ENCODE results near the gene RDH14. TPM values are rescaled to one million over a fixed set of nuclear protein-coding genes. Genes with fewer than 3 reads are reported as not detected.

Gene RDH14
- total RNA-seq, 1 experiment from 2014 or later, result 22.4 TPM

GRCh38 chr2:18599509-18600254, 39.2 kb upstream of the RDH14 start:
- no peaks in the 10 kb centered on the region for H3K27me3 Mint-ChIP-seq (ENCODE audit: low read depth)
- no peaks in the 10 kb centered on the region for H3K36me3 Mint-ChIP-seq
- H3K9me3 Mint-ChIP-seq, result peaks cover 4% of the 10 kb centered on the region; the same call in 1 of the 2 replicates
- ATAC-seq (no peak), DNase-seq (ENCODE audit: low spot score) (no peak)
- H3K4me3 Mint-ChIP-seq, result no peak overlapping the region
- no peak for TF ChIP-seq ZNF232 (CRISPR knock-in tag; IDR thresholded peaks at IDR 0.05)
- H3K27ac Mint-ChIP-seq, result no peak overlapping the region
- ChIA-PET POLR2A (no interaction called here), CTCF (no interaction called here)
- no peaks in the 10 kb centered on the region for H3K4me1 Mint-ChIP-seq

GRCh38 chr2:18598848-18599484, 38.5 kb upstream of the RDH14 start:
- ATAC-seq, result no peak
- DNase-seq (ENCODE audit: low spot score), result no peak
- POLR2A ChIA-PET, result no interaction called here
- TF ChIP-seq STAT6 (CRISPR knock-in tag; conservative IDR thresholded peaks at IDR 0.05; ENCODE audit: low read depth), result no peak
- no peak for TF ChIP-seq SP1 (CRISPR knock-in tag; conservative IDR thresholded peaks at IDR 0.05)
- TF ChIP-seq MAX (CRISPR knock-in tag; IDR thresholded peaks at IDR 0.05), result no peak
- TF ChIP-seq MLX (CRISPR knock-in tag; IDR thresholded peaks at IDR 0.05), result no peak
- no peak for TF ChIP-seq ESRRA (CRISPR knock-in tag; IDR thresholded peaks at IDR 0.05; ENCODE audit: borderline replicate concordance)
- no peak for TF ChIP-seq NR3C1 (CRISPR knock-in tag; conservative IDR thresholded peaks at IDR 0.05; ENCODE audit: low read depth)
- TF ChIP-seq ZNF416 (CRISPR knock-in tag; IDR thresholded peaks at IDR 0.05), result no peak
- no peak for TF ChIP-seq HMGA2 (CRISPR knock-in tag; IDR thresholded peaks at IDR 0.05)
- TF ChIP-seq ZNF281 (CRISPR knock-in tag; IDR thresholded peaks at IDR 0.05), result no peak
- no peak for TF ChIP-seq ZNF138 (CRISPR knock-in tag; conservative IDR thresholded peaks at IDR 0.05)
- no peak for TF ChIP-seq NFYB (CRISPR knock-in tag; conservative IDR thresholded peaks at IDR 0.05; ENCODE audit: low read depth)
- no peak for TF ChIP-seq FOXP4 (CRISPR knock-in tag; IDR thresholded peaks at IDR 0.05)
- TF ChIP-seq GRHL2 (CRISPR knock-in tag; IDR thresholded peaks at IDR 0.05; ENCODE audit: insufficient replicate concordance, severe bottlenecking), result no peak
- no peak for TF ChIP-seq NFE2L1 (CRISPR knock-in tag; IDR thresholded peaks at IDR 0.05)
- peaks cover 4% of the 10 kb centered on the region; the same call in 1 of the 2 replicates for H3K9me3 Mint-ChIP-seq
- CTCF ChIA-PET, result no interaction called here
- H3K27me3 Mint-ChIP-seq (ENCODE audit: low read depth), result no peaks in the 10 kb centered on the region
- H3K27ac Mint-ChIP-seq, result no peak overlapping the region
- H3K36me3 Mint-ChIP-seq, result no peaks in the 10 kb centered on the region
- H3K4me1 Mint-ChIP-seq, result no peaks in the 10 kb centered on the region
- H3K4me3 Mint-ChIP-seq, result no peak overlapping the region

All from WTC11 (cell line).